B cell (primary cell): Measurements from ENCODE around the gene RSPRY1. TPM values are rescaled to one million over a fixed set of nuclear protein-coding genes. Genes with fewer than 3 reads are reported as not detected.

Experiments
- ATAC-seq: fragments of 200-7000 bp; cut with Tn5 transposase; one replicate; pipeline ENCODE4 v1.10.0; 2021; ENCODE audit warnings: low read depth, mild to moderate bottlenecking, moderate number of reproducible peaks, moderate library complexity
- CTCF ChIA-PET: fragments of 350-600 bp; sonication (Branson Sonifier 250); formaldehyde crosslinking; loops from one replicate; lab custom pipeline; 2021; ENCODE audit warnings: antibody characterized with exemption, inconsistent platforms; lab: Charles Lee
- POLR2A ChIA-PET: fragments of 350-600 bp; sonication (Branson Sonifier 250); formaldehyde crosslinking; loops from one replicate; lab custom pipeline; 2021; ENCODE audit warnings: antibody characterized with exemption; lab: Charles Lee
- DNase-seq: peaks from one replicate; pipeline ENCODE4 v3.0.0; 2013
- H2AFZ ChIP-seq: 2 replicates; pipeline ENCODE4 v1.6.1; 2012; ENCODE audit warnings: mild to moderate bottlenecking, low read depth, low read length; ENCODE audit not compliant: insufficient read depth, poor library complexity, severe bottlenecking
- H3K27ac ChIP-seq, 2 donors: 1 replicate in 1 of 2; 2 replicates in 1 of 2; pipeline ENCODE4 v1.5.1; 2012 to 2013; ENCODE audit warnings: low read length in 2 of 2, mild to moderate bottlenecking in 2 of 2, moderate library complexity in 1 of 2
- H3K27me3 ChIP-seq, 4 experiments: fragments of 200-600 bp in 1 of 4; sonication (generic) in 1 of 4; replicated peaks in 1 of 4; 1 replicate in 2 of 4; 2 replicates in 2 of 4; pipeline versions ENCODE4 v1.6.1 to v1.7.0; 2013 to 2016; ENCODE audit warnings: low read length in 3 of 4, mild to moderate bottlenecking in 2 of 4, mixed read lengths in 1 of 4, moderate library complexity in 1 of 4; ENCODE audit not compliant: insufficient read depth in 4 of 4, control insufficient read depth in 3 of 4; ENCODE audit errors: control extremely low read depth in 1 of 4
- H3K36me3 ChIP-seq, 2 experiments: replicated peaks in 1 of 2; 1 replicate in 1 of 2; 2 replicates in 1 of 2; pipeline versions ENCODE4 v1.6.1 to v1.7.1; 2013; ENCODE audit warnings: low read length in 1 of 2; ENCODE audit not compliant: insufficient read depth in 2 of 2, control insufficient read depth in 1 of 2; ENCODE audit errors: control extremely low read depth in 1 of 2, extremely low read depth in 1 of 2
- H3K4me1 ChIP-seq, 2 donors: fragments of 200-600 bp in 1 of 2; sonication (generic) in 1 of 2; 1 replicate in 1 of 2; 2 replicates in 1 of 2; pipeline versions ENCODE4 v1.5.1 to v1.6.1; 2013 to 2017; ENCODE audit warnings: low read length in 2 of 2; ENCODE audit not compliant: control insufficient read depth in 2 of 2, insufficient read depth in 2 of 2
- H3K4me2 ChIP-seq: replicated peaks from 2 replicates; pipeline ENCODE3; 2012; ENCODE audit warnings: mild to moderate bottlenecking, low read depth, low read length; ENCODE audit not compliant: poor library complexity, severe bottlenecking
- H3K4me3 ChIP-seq, 5 experiments: fragments of 200-600 bp in 1 of 5; sonication (generic) in 1 of 5; 1 replicate in 3 of 5; 2 replicates in 2 of 5; pipeline versions ENCODE4 v1.5.1 to v1.7.0; 2011 to 2016; ENCODE audit warnings: low read length in 4 of 5, mild to moderate bottlenecking in 4 of 5, low read depth in 2 of 5, control low read depth in 1 of 5, moderate library complexity in 1 of 5; ENCODE audit not compliant: insufficient read depth in 1 of 5; ENCODE audit errors: control extremely low read depth in 1 of 5, extremely low read depth in 1 of 5
- H3K79me2 ChIP-seq: fragments of 200-600 bp; sonication (generic); one replicate; pipeline ENCODE4 v1.6.0; 2016; ENCODE audit warnings: low read length; ENCODE audit not compliant: control insufficient read depth, insufficient read depth
- H3K9ac ChIP-seq: fragments of 200-600 bp; sonication (generic); 2 replicates; pipeline ENCODE4 v1.6.1; 2017; ENCODE audit warnings: mild to moderate bottlenecking, low read length, moderate library complexity
- H3K9me3 ChIP-seq, 3 donors: one replicate each; pipeline versions ENCODE4 v1.6.1 to v1.7.1; 2013; ENCODE audit warnings: low read length in 2 of 3; ENCODE audit not compliant: control insufficient read depth in 2 of 3, insufficient read depth in 1 of 3; ENCODE audit errors: control extremely low read depth in 1 of 3
- H4K20me1 ChIP-seq: 2 replicates; pipeline ENCODE4 v1.6.0; 2012; ENCODE audit warnings: mild to moderate bottlenecking, low read length; ENCODE audit not compliant: insufficient read depth, control insufficient read depth, poor library complexity, severe bottlenecking
- H3K27ac Mint-ChIP-seq: one replicate; pipeline ENCODE4 v1.8.0; 2021; ENCODE audit warnings: mixed read lengths
- H3K27me3 Mint-ChIP-seq: one replicate; pipeline ENCODE4 v1.8.0; 2021; ENCODE audit warnings: mixed read lengths
- H3K4me1 Mint-ChIP-seq: one replicate; pipeline ENCODE4 v1.8.0; 2021; ENCODE audit warnings: mixed read lengths
- H3K4me3 Mint-ChIP-seq: one replicate; pipeline ENCODE4 v1.8.0; 2021; ENCODE audit warnings: mixed read lengths
- H3K9me3 Mint-ChIP-seq: one replicate; pipeline ENCODE4 v1.8.0; 2022; ENCODE audit warnings: mixed read lengths; ENCODE audit not compliant: insufficient read depth
- CTCF ChIP-seq: fragments of 200-600 bp; IDR thresholded peaks from one replicate; pipeline ENCODE4 v1.8.0; 2022; ENCODE audit warnings: antibody characterized with exemption, mild to moderate bottlenecking
- EZH2 ChIP-seq: IDR thresholded peaks from 2 replicates; pipeline ENCODE4 v1.6.1; 2012; ENCODE audit warnings: borderline replicate concordance, low read depth, mild to moderate bottlenecking, moderate library complexity, low read length; ENCODE audit not compliant: insufficient read depth, poor library complexity, severe bottlenecking
- WGBS: methylation state at CpG from one replicate; pipeline ENCODE4 v1.1.5; 2013; ENCODE audit warnings: missing lambda C conversion rate; ENCODE audit not compliant: insufficient coverage; 5-methylcytosine and 5-hydroxymethylcytosine counted together
- intact Hi-C: fragments of 100-400 bp; cut with micrococcal nuclease; formaldehyde crosslinking; loops from one replicate; pipeline ENCODE4 v1.10.0; 2022
- polyA plus RNA-seq: library from polyadenylated mRNA; depleted of rRNA; stranded (reverse); fragments of >200 nt; gene quantifications from 2 replicates; pipeline ENCODE4 v1.2.3, GENCODE V29; 2012
- total RNA-seq, 2 donors: library from RNA; stranded (reverse); fragments of 120-200 nt in 1 of 2; gene quantifications; 1 replicate in 1 of 2; 2 replicates in 1 of 2; pipeline versions ENCODE4 v1.2.3 to v1.2.4, GENCODE V29; 2013 to 2022

RSPRY1 gene
- total and polyA plus RNA-seq, 2 donors (not counting 1 experiment from before 2014, with no cell fraction given) = 9.6 to 38.4 TPM

- Mint-ChIP-seq H3K4me1 (peaks cover 8% of the 10 kb centered on the region), H3K9me3 (no peaks in the 10 kb centered on the region), H3K4me3 (no peak overlapping the region), H3K27ac (no peak overlapping the region), H3K27me3 (peaks cover 10% of the 10 kb centered on the region)
- WGBS = 35% methylated on average over 2 of the region's 5 CpGs
- ATAC-seq (no peak), DNase-seq (no peak)
- H3K27me3 ChIP-seq = peaks cover 0 to 3% (median 0%) of the 10 kb centered on the region in 4 experiments
- ChIA-PET CTCF (interaction anchor here (0.7 to 1.5 kb wide), 2 partner anchors 38 to 141 kb away, joined by 3 to 4 read pairs; no protein-coding TSS in a partner anchor), POLR2A (no interaction called here)
- H3K27ac ChIP-seq = no peak overlapping the region
- peaks cover 0 to 2% of the 10 kb centered on the region in 2 donors for H3K4me1 ChIP-seq
- no peak overlapping the region for H3K9ac ChIP-seq
- no peaks in the 10 kb centered on the region for H3K36me3 ChIP-seq
- intact Hi-C loops = no loop called here
- no peak overlapping the region for H3K4me3 ChIP-seq
- H3K9me3 ChIP-seq = no peaks in the 10 kb centered on the region
- no peak overlapping the region for H3K4me2 ChIP-seq
- TF ChIP-seq CTCF (no peak), EZH2 (no peak)
- no peak overlapping the region for H2AFZ ChIP-seq
- no peaks in the 10 kb centered on the region for H4K20me1 ChIP-seq
- H3K79me2 ChIP-seq = no peaks in the 10 kb centered on the region
These were observed 90.5 kb downstream of the RSPRY1 start for GRCh38 chr16:57276596-57276995.

GRCh38 chr16:57277586-57277985 is 91.5 kb downstream of the RSPRY1 start:
- no peaks in the 10 kb centered on the region for H3K79me2 ChIP-seq
- peaks cover 8% of the 10 kb centered on the region for H3K4me1 Mint-ChIP-seq
- no peak overlapping the region for H3K4me3 ChIP-seq
- H2AFZ ChIP-seq = no peak overlapping the region
- no peak overlapping the region for H3K4me3 Mint-ChIP-seq
- no peaks in the 10 kb centered on the region for H3K9me3 ChIP-seq
- H3K27ac ChIP-seq = no peak overlapping the region
- H3K36me3 ChIP-seq = no peaks in the 10 kb centered on the region
- H3K4me2 ChIP-seq = no peak overlapping the region
- H3K9me3 Mint-ChIP-seq = no peaks in the 10 kb centered on the region
- TF ChIP-seq EZH2 = no peak
- TF ChIP-seq CTCF = no peak
- ChIA-PET CTCF (interaction anchor here (1.5 kb wide), 1 partner anchor 140 kb away, joined by 4 read pairs; no protein-coding TSS in a partner anchor), POLR2A (no interaction called here)
- ATAC-seq = peak; percentile 17
- no peaks in the 10 kb centered on the region for H4K20me1 ChIP-seq
- peaks cover 0 to 2% of the 10 kb centered on the region in 2 donors for H3K4me1 ChIP-seq
- WGBS = no CpG with 5 or more reads among the region's 1 CpG
- no peak overlapping the region for H3K9ac ChIP-seq
- no peak for DNase-seq
- H3K27me3 Mint-ChIP-seq = peaks cover 13% of the 10 kb centered on the region
- H3K27ac Mint-ChIP-seq = no peak overlapping the region
- H3K27me3 ChIP-seq = peaks cover 0 to 6% (median 2%) of the 10 kb centered on the region in 4 experiments
- intact Hi-C loops = no loop called here
